Fibroblast of the aortic adventitia (primary cell): ENCODE results near the gene INSC. TPM values are rescaled to one million over a fixed set of nuclear protein-coding genes. Genes with fewer than 3 reads are reported as not detected.

ENCODE experiments used
- DNase-seq: peaks from one replicate; pipeline ENCODE4 v3.0.0-alpha.2; 2010; ENCODE audit warnings: low read depth
- H3K4me3 ChIP-seq: 2 replicates; pipeline ENCODE4 v1.5.1; 2011; ENCODE audit warnings: low read depth, mild to moderate bottlenecking, control low read depth, low read length, moderate library complexity
- CTCF ChIP-seq: IDR thresholded peaks from 2 replicates; pipeline ENCODE4 v1.5.1; 2011; ENCODE audit warnings: mild to moderate bottlenecking, low read length, control low read depth, inconsistent platforms; ENCODE audit not compliant: insufficient read depth
- total RNA-seq: library from RNA; depleted of rRNA; stranded (reverse); fragments of >200 nt; gene quantifications from 2 replicates; pipeline ENCODE4 v1.2.3, GENCODE V29; 2012; ENCODE audit warnings: low replicate concordance

The INSC gene
- total RNA-seq, 1 donor, result 0.81 TPM

- peak; percentile 42 for DNase-seq
- TF ChIP-seq CTCF, result no peak
Observed at GRCh38 chr11:15146271-15147003, 31.7 kb downstream of the INSC start.

GRCh38 chr11:15148169-15148568 lies 33.4 kb downstream of the INSC start:
- no peak for TF ChIP-seq CTCF
- DNase-seq, result peak; percentile 63
- no peak overlapping the region for H3K4me3 ChIP-seq

More at GRCh38 chr11:15146271-15147003, 31.7 kb downstream of the INSC start:
- H3K4me3 ChIP-seq, result no peak overlapping the region

GRCh38 chr11:15149050-15149449 lies 34.3 kb downstream of the INSC start:
- H3K4me3 ChIP-seq, result no peak overlapping the region
- no peak for DNase-seq

GRCh38 chr11:15150507-15150906 lies 35.8 kb downstream of the INSC start:
- TF ChIP-seq CTCF, result no peak
- DNase-seq, result no peak
- H3K4me3 ChIP-seq, result no peak overlapping the region

More at GRCh38 chr11:15149050-15149449, 34.3 kb downstream of the INSC start:
- TF ChIP-seq CTCF, result no peak

- no peak for DNase-seq
- H3K4me3 ChIP-seq, result no peak overlapping the region
Observed at GRCh38 chr11:15153231-15153630, 38.5 kb downstream of the INSC start.

GRCh38 chr11:15157181-15157580 lies 42.5 kb downstream of the INSC start:
- peak; percentile 74 for DNase-seq
- no peak for TF ChIP-seq CTCF
- no peak overlapping the region for H3K4me3 ChIP-seq

More at GRCh38 chr11:15153231-15153630, 38.5 kb downstream of the INSC start:
- no peak for TF ChIP-seq CTCF

- no peak for DNase-seq
- no peak for TF ChIP-seq CTCF
- H3K4me3 ChIP-seq, result no peak overlapping the region
Observed at GRCh38 chr11:15157606-15158137, 42.9 kb downstream of the INSC start.
